H1 (cell line): ENCODE measurements around the gene CAP2.

Experiments
- GABPA ChIP-seq: IDR thresholded peaks from 2 replicates; pipeline ENCODE4 v1.6.1; 2011; ENCODE audit warnings: mild to moderate bottlenecking, low read length, moderate library complexity, borderline replicate concordance; ENCODE audit not compliant: insufficient read depth
- NANOG ChIP-seq: IDR thresholded peaks from 2 replicates; pipeline ENCODE4 v1.6.1; 2011; ENCODE audit warnings: low read length, low read depth, mild to moderate bottlenecking, inconsistent platforms; ENCODE audit not compliant: insufficient read depth, poor library complexity, severe bottlenecking
- POLR2A ChIP-seq, 2 experiments: IDR thresholded peaks; 1 replicate in 1 of 2; 2 replicates in 1 of 2; pipeline ENCODE4 v1.6.1; 2011; ENCODE audit warnings: low read depth in 2 of 2, low read length in 2 of 2, mild to moderate bottlenecking in 2 of 2; ENCODE audit errors: control extremely low read depth in 1 of 2
- POLR2AphosphoS5 ChIP-seq: IDR thresholded peaks from 2 replicates; pipeline ENCODE4 v1.6.1; 2011; ENCODE audit warnings: low read depth, low read length
- RFX5 ChIP-seq: IDR thresholded peaks from 2 replicates; pipeline ENCODE4 v1.6.1; 2011; ENCODE audit warnings: low read depth, low read length, improper control_type of control experiment, borderline replicate concordance
- SUZ12 ChIP-seq: fragments of 200-600 bp; sonication (generic); IDR thresholded peaks from 2 replicates; pipeline ENCODE4 v1.6.1; 2012; ENCODE audit warnings: mild to moderate bottlenecking, inconsistent platforms, low read length, moderate library complexity, mixed read lengths
- TAF1 ChIP-seq: IDR thresholded peaks from 2 replicates; pipeline ENCODE4 v1.6.1; 2011; ENCODE audit warnings: mild to moderate bottlenecking, low read depth, low read length
- ZNF274 ChIP-seq: IDR thresholded peaks from 2 replicates; pipeline ENCODE4 v1.7.0; 2012; ENCODE audit warnings: low read length, borderline replicate concordance; ENCODE audit errors: extremely low read depth
- TF ChIP-seq, protein P1 (sequence below), 3 experiments: IDR thresholded peaks; 1 replicate in 2 of 3; 2 replicates in 1 of 3; pipeline versions ENCODE4 v1.5.1 to v1.6.1; 2011; ENCODE audit warnings: low read length in 3 of 3, mild to moderate bottlenecking in 3 of 3, inconsistent platforms in 2 of 3, low read depth in 1 of 3, moderate library complexity in 1 of 3; ENCODE audit not compliant: insufficient read depth in 1 of 3; ENCODE audit errors: control extremely low read depth in 1 of 3
- TF ChIP-seq, protein P2 (sequence below): IDR thresholded peaks from 2 replicates; pipeline ENCODE4 v1.6.1; 2011; ENCODE audit warnings: low read length, improper control_type of control experiment
- TF ChIP-seq, protein P3 (sequence below): IDR thresholded peaks from 2 replicates; pipeline ENCODE4 v1.6.1; 2012; ENCODE audit warnings: inconsistent platforms

DNA sequence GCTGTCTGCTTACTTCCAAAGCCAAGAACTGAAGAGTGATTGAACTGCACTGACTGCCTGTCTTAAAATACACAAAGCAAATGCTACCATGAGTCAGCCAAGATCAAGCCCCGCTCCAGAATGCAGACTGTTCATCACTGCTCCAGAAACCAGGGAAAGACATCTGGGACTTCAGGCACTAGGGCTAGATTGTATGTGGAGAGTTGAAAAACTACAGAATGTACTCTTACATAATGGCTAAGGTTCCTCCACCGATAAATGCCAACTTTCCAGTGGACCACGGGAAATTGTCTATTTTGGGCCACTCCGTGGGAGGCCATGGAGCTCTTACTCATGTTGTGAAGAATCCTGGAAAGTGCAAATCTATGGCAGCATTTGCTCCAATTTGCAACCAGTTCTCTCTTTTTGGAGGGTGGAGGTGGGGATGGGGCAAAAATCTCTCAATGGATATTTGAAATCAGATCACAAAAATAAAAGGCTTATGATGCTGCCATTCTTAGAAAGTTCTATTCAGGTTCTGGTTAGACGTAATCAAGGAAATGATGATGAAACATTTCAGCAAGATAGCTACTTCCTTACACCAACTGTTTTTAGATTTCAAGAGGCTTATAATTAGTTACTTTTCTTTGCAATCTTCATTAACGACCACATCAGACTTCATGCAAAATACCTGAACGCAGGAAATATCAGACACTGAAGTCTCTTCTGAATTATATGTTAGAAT, 11.8 kb upstream of the CAP2 start:
- TF ChIP-seq NANOG (no peak), ZNF274 (no peak), TAF1 (no peak), RFX5 (no peak), GABPA (no peak), SUZ12 (no peak), POLR2A (IDR thresholded peaks at IDR 0.05; ENCODE audit: control extremely low read depth in 1 of 2, low read depth in 2 of 2, low read length in 2 of 2) (no peak), POLR2AphosphoS5 (no peak)
- TF ChIP-seq, protein P1, sequence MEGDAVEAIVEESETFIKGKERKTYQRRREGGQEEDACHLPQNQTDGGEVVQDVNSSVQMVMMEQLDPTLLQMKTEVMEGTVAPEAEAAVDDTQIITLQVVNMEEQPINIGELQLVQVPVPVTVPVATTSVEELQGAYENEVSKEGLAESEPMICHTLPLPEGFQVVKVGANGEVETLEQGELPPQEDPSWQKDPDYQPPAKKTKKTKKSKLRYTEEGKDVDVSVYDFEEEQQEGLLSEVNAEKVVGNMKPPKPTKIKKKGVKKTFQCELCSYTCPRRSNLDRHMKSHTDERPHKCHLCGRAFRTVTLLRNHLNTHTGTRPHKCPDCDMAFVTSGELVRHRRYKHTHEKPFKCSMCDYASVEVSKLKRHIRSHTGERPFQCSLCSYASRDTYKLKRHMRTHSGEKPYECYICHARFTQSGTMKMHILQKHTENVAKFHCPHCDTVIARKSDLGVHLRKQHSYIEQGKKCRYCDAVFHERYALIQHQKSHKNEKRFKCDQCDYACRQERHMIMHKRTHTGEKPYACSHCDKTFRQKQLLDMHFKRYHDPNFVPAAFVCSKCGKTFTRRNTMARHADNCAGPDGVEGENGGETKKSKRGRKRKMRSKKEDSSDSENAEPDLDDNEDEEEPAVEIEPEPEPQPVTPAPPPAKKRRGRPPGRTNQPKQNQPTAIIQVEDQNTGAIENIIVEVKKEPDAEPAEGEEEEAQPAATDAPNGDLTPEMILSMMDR (IDR thresholded peaks at IDR 0.05; ENCODE audit: control extremely low read depth in 1 of 3, insufficient read depth in 1 of 3, low read depth in 1 of 3, low read length in 3 of 3): no peak
- TF ChIP-seq, protein P2, sequence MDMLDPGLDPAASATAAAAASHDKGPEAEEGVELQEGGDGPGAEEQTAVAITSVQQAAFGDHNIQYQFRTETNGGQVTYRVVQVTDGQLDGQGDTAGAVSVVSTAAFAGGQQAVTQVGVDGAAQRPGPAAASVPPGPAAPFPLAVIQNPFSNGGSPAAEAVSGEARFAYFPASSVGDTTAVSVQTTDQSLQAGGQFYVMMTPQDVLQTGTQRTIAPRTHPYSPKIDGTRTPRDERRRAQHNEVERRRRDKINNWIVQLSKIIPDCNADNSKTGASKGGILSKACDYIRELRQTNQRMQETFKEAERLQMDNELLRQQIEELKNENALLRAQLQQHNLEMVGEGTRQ: no peak
- TF ChIP-seq, protein P3, sequence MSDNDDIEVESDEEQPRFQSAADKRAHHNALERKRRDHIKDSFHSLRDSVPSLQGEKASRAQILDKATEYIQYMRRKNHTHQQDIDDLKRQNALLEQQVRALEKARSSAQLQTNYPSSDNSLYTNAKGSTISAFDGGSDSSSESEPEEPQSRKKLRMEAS: no peak
